Measurements from ENCODE around the gene PDE6B. TPM values are rescaled to one million over a fixed set of nuclear protein-coding genes. Genes with fewer than 3 reads are reported as not detected.
"Not testable (repeated sequence)": the region's sequence is repeated elsewhere in the genome, so short reads cannot be mapped to it uniquely, and the experiment has no call there.

The PDE6B gene
- total RNA-seq, 1 donor from 2014 or later = 5.5 TPM

GRCh38 chr4:633976-634598 lies 8.7 kb downstream of the PDE6B start:
- no peaks in the 10 kb centered on the region for H3K36me3 ChIP-seq
- no peaks in the 10 kb centered on the region for H3K4me1 ChIP-seq
- peak; percentile 40 for DNase-seq
- H3K9me3 ChIP-seq = no peaks in the 10 kb centered on the region
- no peak overlapping the region for H3K27ac ChIP-seq
- peak in 1 of 2 donors; percentile 29 for ATAC-seq
- intact Hi-C loops (cut with DNase I) = no loop called here
- no peak overlapping the region for H3K4me3 ChIP-seq
- TF ChIP-seq CTCF (IDR thresholded peaks at IDR 0.05) = no peak
- peaks cover 9% of the 10 kb centered on the region for H3K27me3 ChIP-seq (ENCODE audit: low read depth)

- no peaks in the 10 kb centered on the region for H3K36me3 ChIP-seq
- H3K9me3 ChIP-seq = no peaks in the 10 kb centered on the region
- intact Hi-C loops (cut with DNase I) = no loop called here
- H3K4me1 ChIP-seq = no peaks in the 10 kb centered on the region
- no peak for TF ChIP-seq CTCF (IDR thresholded peaks at IDR 0.05)
- DNase-seq = no peak
- no peak overlapping the region for H3K4me3 ChIP-seq
- ATAC-seq = no peak
- no peak overlapping the region for H3K27ac ChIP-seq
- H3K27me3 ChIP-seq (ENCODE audit: low read depth) = peaks cover 6% of the 10 kb centered on the region
Observed at GRCh38 chr4:634599-634985, 9.2 kb downstream of the PDE6B start.

- H3K4me3 ChIP-seq; H3K9me3 ChIP-seq; ATAC-seq; H3K27ac ChIP-seq; H3K27me3 ChIP-seq (ENCODE audit: low read depth); H3K4me1 ChIP-seq; intact Hi-C loops (cut with DNase I); H3K36me3 ChIP-seq: not testable (repeated sequence)
- DNase-seq = peak; percentile 11
Observed at GRCh38 chr4:635066-635835, 9.9 kb downstream of the PDE6B start.

GRCh38 chr4:635851-636627 lies 10.7 kb downstream of the PDE6B start:
- H3K9me3 ChIP-seq = no peaks in the 10 kb centered on the region
- intact Hi-C loops (cut with DNase I) = no loop called here
- no peaks in the 10 kb centered on the region for H3K4me1 ChIP-seq
- H3K4me3 ChIP-seq = no peak overlapping the region
- TF ChIP-seq CTCF (IDR thresholded peaks at IDR 0.05) = no peak
- DNase-seq (peak; percentile 37), ATAC-seq (no peak)
- peaks cover 6% of the 10 kb centered on the region for H3K27me3 ChIP-seq (ENCODE audit: low read depth)
- H3K27ac ChIP-seq = no peak overlapping the region
- no peaks in the 10 kb centered on the region for H3K36me3 ChIP-seq

GRCh38 chr4:636628-637159 lies 11.3 kb downstream of the PDE6B start:
- Histone ChIP-seq H3K4me3 (no peak overlapping the region), H3K4me1 (no peaks in the 10 kb centered on the region), H3K27ac (no peak overlapping the region), H3K9me3 (no peaks in the 10 kb centered on the region), H3K36me3 (no peaks in the 10 kb centered on the region), H3K27me3 (ENCODE audit: low read depth) (peaks cover 9% of the 10 kb centered on the region)
- no peak for TF ChIP-seq CTCF (IDR thresholded peaks at IDR 0.05)
- intact Hi-C loops (cut with DNase I) = no loop called here
- DNase-seq (peak; percentile 14), ATAC-seq (no peak)

Measured in lower lobe of right lung (tissue), 2 donors.